RKO (cell line): Measurements from ENCODE around the gene CGB5.
"Not testable (repeated sequence)": the region's sequence is repeated elsewhere in the genome, so short reads cannot be mapped to it uniquely, and the experiment has no call there.

ENCODE experiments used
- DNase-seq: peaks from one replicate; pipeline ENCODE4 v3.0.0-alpha.2; 2016; ENCODE audit warnings: low spot score

The CGB5 gene

GRCh38 chr19:49020931-49021895 lies 22.4 kb upstream of the CGB5 start:
- peak; percentile 49 for DNase-seq

- no peak for DNase-seq
Measured at GRCh38 chr19:49022116-49022515, 21.5 kb upstream of the CGB5 start.

DNA sequence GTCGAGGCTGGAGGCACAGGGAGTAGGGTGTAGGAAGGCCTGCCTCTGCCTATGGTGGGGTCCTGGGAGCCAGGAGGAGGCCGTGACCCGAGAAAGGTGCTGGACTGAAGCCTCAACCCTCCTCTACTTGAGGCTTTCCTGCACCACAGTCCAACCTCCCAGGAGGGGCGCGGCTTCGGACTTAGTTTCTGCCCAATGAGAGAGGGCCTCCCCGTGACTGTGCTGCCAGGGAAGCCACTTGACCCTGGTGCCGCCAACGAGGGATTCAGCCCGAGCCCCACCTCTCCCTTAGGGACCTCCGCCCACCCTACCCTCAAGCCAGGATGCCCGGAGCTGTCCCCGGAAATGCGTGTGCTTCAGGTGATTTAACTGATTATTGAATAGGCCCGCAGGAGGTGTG lies 19.4 kb upstream of the CGB5 start, which contains the start of gene CGB3:
TSS of gene CGB3 (minus strand) at position 101 of the 400 bp plus-strand sequence. CDS start 362 bp downstream, outside the sequence.
- DNase-seq, result not testable (repeated sequence)

DNA sequence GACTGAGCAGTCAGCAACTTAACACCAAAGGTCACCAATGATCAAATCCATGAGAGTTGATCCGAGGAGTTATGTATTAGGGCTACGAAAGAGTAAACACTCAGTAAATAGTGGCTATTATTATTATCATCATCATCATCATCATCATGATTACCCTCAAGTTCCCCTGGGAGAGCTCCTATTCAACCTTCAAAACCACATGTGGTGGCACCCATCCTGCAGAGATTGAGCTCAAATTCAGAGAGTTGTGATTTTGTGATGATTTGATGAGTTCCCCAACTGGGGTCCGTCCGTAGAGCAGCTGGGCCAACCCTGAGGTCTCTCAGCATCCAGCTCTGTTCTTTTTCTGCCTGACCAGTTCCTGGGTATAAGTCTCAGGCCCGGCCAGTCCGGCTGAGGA lies 18.6 kb upstream of the CGB5 start:
- not testable (repeated sequence) for DNase-seq

GRCh38 chr19:49025599-49025998 lies 18.0 kb upstream of the CGB5 start:
- DNase-seq, result not testable (repeated sequence)

DNA sequence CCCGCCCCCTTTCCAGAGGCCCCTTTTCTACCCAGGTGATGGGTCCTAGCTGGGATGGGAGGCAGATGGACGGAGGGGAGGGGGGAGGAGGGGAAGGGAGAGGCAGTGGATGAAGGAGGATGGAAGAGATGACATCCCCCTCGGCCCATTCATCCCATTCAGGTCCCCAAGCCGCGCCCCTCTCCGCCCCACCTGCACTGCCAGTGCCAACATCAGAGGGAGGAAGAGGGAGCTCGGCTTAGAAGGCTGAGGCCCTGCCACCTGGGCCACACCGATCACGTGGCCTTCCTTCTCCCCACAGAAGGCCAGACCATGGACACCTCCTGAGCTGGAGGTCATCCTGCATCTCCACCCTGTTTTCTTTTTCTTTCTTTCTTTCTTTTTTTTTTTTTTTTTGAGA lies 15.0 kb upstream of the CGB5 start:
- not testable (repeated sequence) for DNase-seq

DNA sequence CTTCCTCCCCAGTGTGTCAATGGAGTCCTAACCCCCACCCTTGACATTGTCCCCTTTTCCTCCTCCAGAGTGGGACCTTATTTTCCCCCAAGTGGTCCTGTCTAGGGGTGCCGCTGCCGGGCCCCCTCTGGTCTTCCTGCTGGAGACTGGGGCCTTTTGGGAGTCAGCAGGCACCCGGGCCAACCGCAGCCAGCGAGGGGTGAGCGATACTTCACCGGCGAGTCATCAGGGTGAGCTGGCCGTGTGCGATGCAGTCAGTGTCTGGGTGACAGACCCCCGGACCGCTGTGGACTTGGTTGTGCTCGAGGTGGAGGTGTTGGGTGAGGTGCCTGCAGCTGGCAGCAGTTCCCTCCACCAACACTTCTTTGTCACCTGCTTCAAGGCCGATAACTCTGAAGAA lies 13.9 kb upstream of the CGB5 start:
- DNase-seq, result not testable (repeated sequence)

DNA sequence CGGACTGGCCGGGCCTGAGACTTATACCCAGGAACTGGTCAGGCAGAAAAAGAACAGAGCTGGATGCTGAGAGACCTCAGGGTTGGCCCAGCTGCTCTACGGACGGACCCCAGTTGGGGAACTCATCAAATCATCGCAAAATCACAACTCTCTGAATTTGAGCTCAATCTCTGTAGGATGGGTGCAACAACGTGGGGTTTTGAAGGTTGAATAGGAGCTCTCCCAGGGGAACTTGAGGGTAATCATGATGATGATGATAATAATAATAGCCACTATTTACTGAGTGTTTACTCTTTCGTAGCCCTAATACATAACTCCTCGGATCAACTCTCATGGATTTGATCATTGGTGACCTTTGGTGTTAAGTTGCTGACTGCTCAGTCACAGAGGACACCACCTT lies 13.3 kb upstream of the CGB5 start:
- DNase-seq, result not testable (repeated sequence)

GRCh38 chr19:49031642-49032301 lies 11.9 kb upstream of the CGB5 start, which contains the start of gene CGB2:
Gene CGB2 (plus strand): TSS chr19:49031890. CDS start chr19:49032096, 206 bp downstream.
- DNase-seq, result not testable (repeated sequence)

DNA sequence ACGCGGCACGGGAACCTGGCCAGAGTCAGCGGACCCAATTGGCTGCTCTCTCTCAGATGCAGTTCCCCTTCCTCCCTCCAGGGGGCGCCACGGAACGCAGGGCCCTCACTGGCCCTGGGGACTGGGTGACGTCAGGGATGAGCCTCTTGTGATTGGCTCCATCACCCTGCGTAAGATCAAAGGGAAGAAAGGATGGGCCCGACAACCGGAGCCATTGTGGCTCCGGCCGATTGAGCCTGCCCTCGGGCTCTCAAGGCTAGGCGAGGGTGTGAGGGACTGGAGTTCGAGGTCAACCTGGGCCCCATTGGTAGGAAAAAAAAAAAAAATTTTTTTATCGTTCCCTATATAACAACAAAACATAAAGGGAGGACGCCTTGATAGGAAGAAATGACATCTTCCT lies 6.8 kb upstream of the CGB5 start, which contains the start of gene CGB1:
TSS of gene CGB1 (minus strand) at position 81 of the 400 bp plus-strand sequence. CDS start 184 bp downstream, outside the sequence.
- DNase-seq, result peak; percentile 44

DNA sequence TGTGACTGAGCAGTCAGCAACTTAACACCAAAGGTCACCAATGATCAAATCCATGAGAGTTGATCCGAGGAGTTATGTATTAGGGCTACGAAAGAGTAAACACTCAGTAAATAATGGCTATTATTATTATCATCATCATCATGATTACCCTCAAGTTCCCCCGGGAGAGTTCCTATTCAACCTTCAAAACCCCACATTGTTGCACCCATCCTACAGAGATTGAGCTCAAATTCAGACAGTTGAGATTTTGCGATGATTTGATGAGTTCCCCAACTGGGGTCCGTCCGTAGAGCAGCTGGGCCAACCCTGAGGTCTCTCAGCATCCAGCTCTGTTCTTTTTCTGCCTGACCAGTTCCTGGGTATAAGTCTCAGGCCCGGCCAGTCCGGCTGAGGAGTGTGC lies 5.5 kb upstream of the CGB5 start:
- DNase-seq, result not testable (repeated sequence)

- DNase-seq, result peak; percentile 87
Measured at GRCh38 chr19:49038557-49039276, 4.9 kb upstream of the CGB5 start.

DNA sequence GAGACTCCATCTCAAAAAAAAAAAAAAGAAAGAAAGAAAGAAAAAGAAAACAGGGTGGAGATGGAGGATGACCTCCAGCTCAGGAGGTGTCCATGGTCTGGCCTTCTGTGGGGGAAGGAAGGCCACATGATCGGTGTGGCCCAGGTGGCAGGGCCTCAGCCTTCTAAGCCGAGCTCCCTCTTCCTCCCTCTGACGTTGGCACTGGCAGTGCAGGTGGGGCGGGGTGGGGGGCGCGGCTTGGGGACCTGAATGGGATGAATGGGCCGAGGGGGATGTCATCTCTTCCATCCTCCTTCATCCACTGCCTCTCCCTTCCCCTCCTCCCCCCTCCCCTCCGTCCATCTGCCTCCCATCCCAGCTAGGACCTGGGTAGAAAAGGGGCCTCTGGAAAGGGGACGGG lies 3.9 kb upstream of the CGB5 start:
- DNase-seq, result not testable (repeated sequence)

DNA sequence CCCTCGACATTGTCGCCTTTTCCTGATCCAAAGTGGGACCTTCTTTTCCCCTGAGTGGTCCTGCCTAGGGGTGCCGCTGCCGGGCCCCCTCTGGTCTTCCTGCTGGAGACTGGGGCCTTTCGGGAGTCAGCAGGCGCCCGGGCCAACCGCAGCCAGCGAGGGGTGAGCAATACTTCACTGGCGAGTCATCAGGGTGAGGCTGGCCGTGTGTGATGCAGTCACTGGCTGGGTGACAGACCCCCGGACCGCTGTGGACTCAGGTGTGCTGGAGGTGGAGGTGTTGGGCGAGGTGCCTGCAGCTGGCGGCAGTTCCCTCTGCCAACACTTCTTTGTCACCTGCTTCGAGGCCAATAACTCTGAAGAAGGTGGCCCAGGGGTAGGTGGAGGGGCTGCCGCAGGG lies 1.5 kb upstream of the CGB5 start:
- no peak for DNase-seq

DNA sequence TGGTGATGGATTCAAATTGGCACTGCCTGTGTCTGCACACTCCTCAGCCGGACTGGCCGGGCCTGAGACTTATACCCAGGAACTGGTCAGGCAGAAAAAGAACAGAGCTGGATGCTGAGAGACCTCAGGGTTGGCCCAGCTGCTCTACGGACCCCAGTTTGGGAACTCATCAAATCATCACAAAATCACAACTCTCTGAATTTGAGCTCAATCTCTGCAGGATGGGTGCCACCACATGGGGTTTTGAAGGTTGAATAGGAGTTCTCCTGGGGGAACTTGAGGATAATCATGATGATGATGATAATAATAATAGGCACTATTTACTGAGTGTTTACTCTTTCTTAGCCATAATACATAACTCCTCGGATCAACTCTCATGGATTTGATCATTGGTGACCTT lies 982 bp upstream of the CGB5 start:
- not testable (repeated sequence) for DNase-seq

- DNase-seq, result not testable (repeated sequence)
Measured at GRCh38 chr19:49049011-49049410, 5.4 kb downstream of the CGB5 start, which contains the start of gene CGB8. Gene CGB8 (minus strand): TSS chr19:49049111. CDS start chr19:49048739, 372 bp downstream.

DNA sequence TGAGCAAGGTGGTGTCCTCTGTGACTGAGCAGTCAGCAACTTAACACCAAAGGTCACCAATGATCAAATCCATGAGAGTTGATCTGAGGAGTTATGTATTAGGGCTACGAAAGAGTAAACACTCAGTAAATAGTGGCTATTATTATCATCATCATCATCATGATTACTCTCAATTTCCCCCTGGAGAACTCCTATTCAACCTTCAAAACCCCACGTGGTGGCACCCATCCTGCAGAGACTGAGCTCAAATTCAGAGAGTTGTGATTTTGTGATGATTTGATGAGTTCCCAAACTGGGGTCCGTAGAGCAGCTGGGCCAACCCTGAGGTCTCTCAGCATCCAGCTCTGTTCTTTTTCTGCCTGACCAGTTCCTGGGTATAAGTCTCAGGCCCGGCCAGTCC lies 6.2 kb downstream of the CGB5 start:
- DNase-seq, result not testable (repeated sequence)

DNA sequence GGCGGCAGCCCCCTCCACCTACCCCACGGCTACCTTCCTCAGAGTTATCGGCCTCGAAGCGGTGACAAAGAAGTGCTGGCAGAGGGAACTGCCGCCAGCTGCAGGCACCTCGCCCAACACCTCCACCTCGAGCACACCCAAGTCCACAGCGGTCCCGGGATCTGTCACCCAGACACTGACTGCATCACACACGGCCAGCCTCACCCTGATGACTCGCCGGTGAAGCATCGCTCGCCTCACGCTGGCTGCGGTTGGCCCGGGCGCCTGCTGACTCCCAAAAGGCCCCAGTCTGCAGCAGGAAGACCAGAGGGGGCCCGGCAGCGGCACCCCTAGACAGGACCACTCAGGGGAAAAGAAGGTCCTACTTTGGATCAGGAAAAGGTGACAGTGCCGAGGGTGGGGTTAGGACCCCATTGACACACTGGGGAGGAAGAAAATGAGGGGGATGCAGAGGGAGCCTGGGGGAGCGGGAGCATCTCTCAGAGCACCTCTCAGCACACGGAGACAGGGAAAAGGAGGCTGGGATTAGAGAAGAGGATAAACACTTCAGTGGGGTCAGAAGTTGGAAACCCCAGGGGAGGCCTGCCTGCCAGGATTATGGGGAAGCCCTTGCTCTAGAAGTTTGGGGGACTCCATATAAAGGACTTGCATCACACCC lies 6.9 kb downstream of the CGB5 start:
- peak; percentile 70 for DNase-seq

DNA sequence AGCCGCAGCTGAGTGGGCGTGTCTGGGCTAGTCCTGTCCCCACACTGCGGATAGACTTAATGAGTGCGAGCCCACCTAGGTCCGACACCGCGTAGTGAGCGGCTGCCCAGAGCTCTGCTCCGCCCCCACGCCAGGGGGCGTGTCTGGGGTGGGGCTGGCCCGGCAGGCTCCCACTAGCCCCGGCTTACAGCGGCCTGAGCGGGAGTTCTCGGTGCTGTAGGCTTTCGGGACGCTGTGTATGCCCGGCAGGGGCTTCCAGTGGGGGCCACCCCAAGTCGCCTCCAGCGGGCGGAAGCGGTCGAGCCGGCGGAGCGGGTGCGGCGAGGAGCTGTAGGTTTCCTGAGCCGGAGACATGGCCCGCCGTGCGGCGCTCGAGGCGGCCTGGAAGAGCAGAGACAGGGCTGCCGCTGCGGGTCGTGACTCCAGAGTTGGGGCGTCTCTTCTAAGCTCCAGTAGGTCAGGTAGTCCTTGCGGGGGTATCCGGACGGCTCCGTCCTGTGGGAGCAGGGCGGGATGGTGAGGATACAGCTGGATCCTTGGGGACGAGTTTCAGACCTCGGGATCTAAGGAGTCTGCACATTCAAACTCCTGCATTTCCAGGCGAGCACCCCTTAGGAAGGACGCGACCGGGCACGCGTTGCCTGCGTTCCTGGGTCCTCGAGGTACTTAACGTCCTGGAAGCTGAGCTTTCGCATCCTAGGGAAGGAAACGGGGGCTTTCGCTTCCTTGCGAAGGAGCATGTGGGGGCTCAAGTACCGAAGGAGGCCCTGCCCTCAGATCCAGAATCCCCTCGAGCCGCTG lies 12.7 kb downstream of the CGB5 start:
- no peak for DNase-seq

DNA sequence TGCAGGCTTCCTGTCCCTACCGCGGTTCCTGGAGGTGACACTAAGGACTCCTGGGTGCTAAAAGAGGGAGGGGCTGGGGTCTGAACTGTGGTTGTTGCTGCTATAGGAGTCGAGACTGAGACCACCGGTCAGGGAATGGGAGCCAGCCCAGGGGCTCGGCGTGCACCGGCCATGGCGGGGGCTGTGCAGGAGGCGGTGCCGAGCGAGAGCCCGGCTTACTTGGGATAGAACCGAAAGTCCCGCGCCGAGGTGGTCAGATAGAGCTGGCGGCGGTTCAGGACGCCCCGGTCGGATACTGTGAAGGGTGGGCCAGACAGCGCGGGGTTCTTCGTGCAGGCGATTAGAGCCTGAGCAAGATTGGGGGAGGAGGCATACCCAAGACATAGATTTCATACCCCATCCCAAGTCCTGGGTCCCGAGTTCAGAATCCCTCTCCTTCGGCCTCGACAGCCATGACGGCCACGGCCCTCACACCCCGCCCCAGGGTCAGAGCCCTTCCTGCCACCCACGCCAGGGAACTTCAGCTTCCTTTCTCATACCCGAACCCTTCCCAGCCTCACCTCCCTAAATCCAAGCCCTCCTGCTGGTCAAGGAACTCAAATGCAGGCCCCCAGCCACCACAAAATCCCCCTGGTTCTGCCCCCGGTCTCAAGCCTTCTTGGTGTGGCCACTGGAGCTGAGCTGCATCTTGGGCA lies 13.4 kb downstream of the CGB5 start:
- not testable (repeated sequence) for DNase-seq
